ENCODE measurements around the gene JAK2.

DNA sequence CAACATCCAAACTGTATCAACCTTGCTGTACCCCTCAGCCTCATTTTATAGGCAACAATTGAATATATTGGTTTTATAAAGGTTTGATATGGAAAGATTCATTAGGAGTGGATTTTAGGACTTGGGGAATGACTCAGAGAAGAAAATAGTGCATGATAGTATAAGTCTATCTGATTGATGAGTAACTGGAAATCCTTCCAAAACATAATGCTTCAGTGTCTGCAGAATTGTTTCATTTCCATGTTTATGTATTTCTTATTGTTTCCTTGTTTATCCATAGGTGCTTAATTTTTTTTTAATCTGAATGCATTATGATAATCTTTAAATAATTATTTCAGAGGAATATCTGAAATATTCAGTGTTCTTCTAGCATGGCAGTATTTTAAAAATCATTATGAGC, 12.6 kb downstream of the JAK2 start:
- TF ChIP-seq, protein P1, sequence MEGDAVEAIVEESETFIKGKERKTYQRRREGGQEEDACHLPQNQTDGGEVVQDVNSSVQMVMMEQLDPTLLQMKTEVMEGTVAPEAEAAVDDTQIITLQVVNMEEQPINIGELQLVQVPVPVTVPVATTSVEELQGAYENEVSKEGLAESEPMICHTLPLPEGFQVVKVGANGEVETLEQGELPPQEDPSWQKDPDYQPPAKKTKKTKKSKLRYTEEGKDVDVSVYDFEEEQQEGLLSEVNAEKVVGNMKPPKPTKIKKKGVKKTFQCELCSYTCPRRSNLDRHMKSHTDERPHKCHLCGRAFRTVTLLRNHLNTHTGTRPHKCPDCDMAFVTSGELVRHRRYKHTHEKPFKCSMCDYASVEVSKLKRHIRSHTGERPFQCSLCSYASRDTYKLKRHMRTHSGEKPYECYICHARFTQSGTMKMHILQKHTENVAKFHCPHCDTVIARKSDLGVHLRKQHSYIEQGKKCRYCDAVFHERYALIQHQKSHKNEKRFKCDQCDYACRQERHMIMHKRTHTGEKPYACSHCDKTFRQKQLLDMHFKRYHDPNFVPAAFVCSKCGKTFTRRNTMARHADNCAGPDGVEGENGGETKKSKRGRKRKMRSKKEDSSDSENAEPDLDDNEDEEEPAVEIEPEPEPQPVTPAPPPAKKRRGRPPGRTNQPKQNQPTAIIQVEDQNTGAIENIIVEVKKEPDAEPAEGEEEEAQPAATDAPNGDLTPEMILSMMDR (IDR thresholded peaks at IDR 0.05): no peak
- TF ChIP-seq POLR2A (IDR thresholded peaks at IDR 0.05): no peak

Measured in esophagus squamous epithelium (tissue), 4 donors.